ENCODE measurements around the gene CHAD. TPM values are rescaled to one million over a fixed set of nuclear protein-coding genes. Genes with fewer than 3 reads are reported as not detected.
A peak's percentile ranks its signal among the peaks of the same experiment; 100 is the strongest.

CHAD gene
- total and polyA plus RNA-seq, 2 of the 13 experiments (the other 11 are each of a cell fraction or from before 2014, with no cell fraction given), result 1.4 TPM; not detected in 1

DNA sequence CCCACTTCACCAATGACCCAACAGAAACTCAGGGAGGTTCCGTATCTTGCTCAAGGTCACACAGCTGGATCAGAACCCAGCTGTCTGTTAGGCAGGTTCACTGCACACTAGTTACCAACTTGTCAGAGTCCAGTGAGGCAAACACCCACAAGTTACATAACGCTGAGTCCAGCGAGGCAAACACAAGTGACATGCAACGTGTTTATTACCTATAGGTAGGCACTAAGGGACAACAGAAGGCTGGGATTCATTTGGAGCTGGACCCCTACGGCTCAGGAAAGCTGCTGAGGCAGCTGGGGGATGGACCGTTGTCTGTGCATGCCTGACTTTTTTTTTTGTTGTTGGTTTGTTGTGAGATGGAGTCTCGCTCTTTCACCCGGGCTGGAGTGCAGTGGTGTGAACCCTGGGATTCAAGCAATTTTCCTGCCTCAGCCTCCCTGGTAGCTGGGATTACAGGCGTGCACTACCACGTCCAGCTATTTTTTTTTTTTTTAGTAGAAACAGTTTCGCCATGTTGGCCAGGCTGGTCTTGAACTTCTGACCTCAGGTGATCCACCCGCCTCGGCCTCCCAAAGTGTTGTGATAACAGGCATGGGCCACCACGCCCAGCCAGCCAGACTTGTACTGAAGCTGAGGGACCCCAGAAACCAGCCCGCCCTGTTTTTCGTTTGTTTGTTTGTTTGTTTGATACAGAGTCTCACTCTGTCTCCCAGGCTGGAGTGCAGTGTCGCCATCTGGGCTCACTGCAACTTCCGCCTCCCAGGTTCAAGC is 8.1 kb upstream of the CHAD start (continued):
- TF ChIP-seq ZNF350 (CRISPR knock-in tag; IDR thresholded peaks at IDR 0.05; ENCODE audit: borderline replicate concordance, low read depth) (peak; percentile 52; the same call in 1 of the 2 replicates), CHD4 (IDR thresholded peaks at IDR 0.05; ENCODE audit: borderline replicate concordance, low read length) (no peak), SP5 (CRISPR knock-in tag; IDR thresholded peaks at IDR 0.05; ENCODE audit: borderline replicate concordance, low read depth) (peak; percentile 24; the same call in 1 of the 2 replicates), NONO (IDR thresholded peaks at IDR 0.05) (no peak), NONO (CRISPR knock-in tag; conservative IDR thresholded peaks at IDR 0.05) (0 out of 2 replicates have a peak, but pooled peaks have one; percentile 22), SSRP1 (CRISPR knock-in tag; IDR thresholded peaks at IDR 0.05) (peak; percentile 59; the same call in 1 of the 2 replicates), MEF2D (CRISPR knock-in tag; IDR thresholded peaks at IDR 0.05) (0 out of 2 replicates have a peak, but pooled peaks have one; percentile 67), MLLT10 (CRISPR knock-in tag; IDR thresholded peaks at IDR 0.05) (no peak), KDM1A (CRISPR knock-in tag; IDR thresholded peaks at IDR 0.05) (no peak), HNF4A (CRISPR knock-in tag; IDR thresholded peaks at IDR 0.05) (peak; percentile 73), MTA3 (CRISPR knock-in tag; IDR thresholded peaks at IDR 0.05) (no peak), ZSCAN31 (CRISPR knock-in tag; IDR thresholded peaks at IDR 0.05; ENCODE audit: low read depth) (peak; percentile 59; the same call in 1 of the 2 replicates)
- TF ChIP-seq, protein P1, sequence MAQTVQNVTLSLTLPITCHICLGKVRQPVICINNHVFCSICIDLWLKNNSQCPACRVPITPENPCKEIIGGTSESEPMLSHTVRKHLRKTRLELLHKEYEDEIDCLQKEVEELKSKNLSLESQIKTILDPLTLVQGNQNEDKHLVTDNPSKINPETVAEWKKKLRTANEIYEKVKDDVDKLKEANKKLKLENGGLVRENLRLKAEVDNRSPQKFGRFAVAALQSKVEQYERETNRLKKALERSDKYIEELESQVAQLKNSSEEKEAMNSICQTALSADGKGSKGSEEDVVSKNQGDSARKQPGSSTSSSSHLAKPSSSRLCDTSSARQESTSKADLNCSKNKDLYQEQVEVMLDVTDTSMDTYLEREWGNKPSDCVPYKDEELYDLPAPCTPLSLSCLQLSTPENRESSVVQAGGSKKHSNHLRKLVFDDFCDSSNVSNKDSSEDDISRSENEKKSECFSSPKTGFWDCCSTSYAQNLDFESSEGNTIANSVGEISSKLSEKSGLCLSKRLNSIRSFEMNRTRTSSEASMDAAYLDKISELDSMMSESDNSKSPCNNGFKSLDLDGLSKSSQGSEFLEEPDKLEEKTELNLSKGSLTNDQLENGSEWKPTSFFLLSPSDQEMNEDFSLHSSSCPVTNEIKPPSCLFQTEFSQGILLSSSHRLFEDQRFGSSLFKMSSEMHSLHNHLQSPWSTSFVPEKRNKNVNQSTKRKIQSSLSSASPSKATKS (CRISPR knock-in tag; IDR thresholded peaks at IDR 0.05), result no peak
- TF ChIP-seq, protein P2, sequence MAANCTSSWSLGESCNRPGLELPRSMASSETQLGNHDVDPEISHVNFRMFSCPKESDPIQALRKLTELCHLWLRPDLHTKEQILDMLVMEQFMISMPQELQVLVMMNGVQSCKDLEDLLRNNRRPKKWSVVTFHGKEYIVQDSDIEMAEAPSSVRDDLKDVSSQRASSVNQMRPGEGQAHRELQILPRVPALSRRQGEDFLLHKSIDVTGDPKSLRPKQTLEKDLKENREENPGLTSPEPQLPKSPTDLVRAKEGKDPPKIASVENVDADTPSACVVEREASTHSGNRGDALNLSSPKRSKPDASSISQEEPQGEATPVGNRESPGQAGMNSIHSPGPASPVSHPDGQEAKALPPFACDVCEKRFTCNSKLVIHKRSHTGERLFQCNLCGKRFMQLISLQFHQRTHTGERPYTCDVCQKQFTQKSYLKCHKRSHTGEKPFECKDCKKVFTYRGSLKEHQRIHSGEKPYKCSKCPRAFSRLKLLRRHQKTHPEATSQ (CRISPR knock-in tag; IDR thresholded peaks at IDR 0.05; ENCODE audit: borderline replicate concordance), result no peak
- TF ChIP-seq, protein P3, sequence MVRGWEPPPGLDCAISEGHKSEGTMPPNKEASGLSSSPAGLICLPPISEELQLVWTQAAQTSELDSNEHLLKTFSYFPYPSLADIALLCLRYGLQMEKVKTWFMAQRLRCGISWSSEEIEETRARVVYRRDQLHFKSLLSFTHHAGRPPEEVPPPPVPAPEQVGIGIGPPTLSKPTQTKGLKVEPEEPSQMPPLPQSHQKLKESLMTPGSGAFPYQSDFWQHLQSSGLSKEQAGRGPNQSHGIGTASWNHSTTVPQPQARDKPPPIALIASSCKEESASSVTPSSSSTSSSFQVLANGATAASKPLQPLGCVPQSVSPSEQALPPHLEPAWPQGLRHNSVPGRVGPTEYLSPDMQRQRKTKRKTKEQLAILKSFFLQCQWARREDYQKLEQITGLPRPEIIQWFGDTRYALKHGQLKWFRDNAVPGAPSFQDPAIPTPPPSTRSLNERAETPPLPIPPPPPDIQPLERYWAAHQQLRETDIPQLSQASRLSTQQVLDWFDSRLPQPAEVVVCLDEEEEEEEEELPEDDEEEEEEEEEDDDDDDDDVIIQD (CRISPR knock-in tag; IDR thresholded peaks at IDR 0.05; ENCODE audit: low read depth), result peak; percentile 56; the same call in 1 of the 2 replicates
- TF ChIP-seq, protein P4, sequence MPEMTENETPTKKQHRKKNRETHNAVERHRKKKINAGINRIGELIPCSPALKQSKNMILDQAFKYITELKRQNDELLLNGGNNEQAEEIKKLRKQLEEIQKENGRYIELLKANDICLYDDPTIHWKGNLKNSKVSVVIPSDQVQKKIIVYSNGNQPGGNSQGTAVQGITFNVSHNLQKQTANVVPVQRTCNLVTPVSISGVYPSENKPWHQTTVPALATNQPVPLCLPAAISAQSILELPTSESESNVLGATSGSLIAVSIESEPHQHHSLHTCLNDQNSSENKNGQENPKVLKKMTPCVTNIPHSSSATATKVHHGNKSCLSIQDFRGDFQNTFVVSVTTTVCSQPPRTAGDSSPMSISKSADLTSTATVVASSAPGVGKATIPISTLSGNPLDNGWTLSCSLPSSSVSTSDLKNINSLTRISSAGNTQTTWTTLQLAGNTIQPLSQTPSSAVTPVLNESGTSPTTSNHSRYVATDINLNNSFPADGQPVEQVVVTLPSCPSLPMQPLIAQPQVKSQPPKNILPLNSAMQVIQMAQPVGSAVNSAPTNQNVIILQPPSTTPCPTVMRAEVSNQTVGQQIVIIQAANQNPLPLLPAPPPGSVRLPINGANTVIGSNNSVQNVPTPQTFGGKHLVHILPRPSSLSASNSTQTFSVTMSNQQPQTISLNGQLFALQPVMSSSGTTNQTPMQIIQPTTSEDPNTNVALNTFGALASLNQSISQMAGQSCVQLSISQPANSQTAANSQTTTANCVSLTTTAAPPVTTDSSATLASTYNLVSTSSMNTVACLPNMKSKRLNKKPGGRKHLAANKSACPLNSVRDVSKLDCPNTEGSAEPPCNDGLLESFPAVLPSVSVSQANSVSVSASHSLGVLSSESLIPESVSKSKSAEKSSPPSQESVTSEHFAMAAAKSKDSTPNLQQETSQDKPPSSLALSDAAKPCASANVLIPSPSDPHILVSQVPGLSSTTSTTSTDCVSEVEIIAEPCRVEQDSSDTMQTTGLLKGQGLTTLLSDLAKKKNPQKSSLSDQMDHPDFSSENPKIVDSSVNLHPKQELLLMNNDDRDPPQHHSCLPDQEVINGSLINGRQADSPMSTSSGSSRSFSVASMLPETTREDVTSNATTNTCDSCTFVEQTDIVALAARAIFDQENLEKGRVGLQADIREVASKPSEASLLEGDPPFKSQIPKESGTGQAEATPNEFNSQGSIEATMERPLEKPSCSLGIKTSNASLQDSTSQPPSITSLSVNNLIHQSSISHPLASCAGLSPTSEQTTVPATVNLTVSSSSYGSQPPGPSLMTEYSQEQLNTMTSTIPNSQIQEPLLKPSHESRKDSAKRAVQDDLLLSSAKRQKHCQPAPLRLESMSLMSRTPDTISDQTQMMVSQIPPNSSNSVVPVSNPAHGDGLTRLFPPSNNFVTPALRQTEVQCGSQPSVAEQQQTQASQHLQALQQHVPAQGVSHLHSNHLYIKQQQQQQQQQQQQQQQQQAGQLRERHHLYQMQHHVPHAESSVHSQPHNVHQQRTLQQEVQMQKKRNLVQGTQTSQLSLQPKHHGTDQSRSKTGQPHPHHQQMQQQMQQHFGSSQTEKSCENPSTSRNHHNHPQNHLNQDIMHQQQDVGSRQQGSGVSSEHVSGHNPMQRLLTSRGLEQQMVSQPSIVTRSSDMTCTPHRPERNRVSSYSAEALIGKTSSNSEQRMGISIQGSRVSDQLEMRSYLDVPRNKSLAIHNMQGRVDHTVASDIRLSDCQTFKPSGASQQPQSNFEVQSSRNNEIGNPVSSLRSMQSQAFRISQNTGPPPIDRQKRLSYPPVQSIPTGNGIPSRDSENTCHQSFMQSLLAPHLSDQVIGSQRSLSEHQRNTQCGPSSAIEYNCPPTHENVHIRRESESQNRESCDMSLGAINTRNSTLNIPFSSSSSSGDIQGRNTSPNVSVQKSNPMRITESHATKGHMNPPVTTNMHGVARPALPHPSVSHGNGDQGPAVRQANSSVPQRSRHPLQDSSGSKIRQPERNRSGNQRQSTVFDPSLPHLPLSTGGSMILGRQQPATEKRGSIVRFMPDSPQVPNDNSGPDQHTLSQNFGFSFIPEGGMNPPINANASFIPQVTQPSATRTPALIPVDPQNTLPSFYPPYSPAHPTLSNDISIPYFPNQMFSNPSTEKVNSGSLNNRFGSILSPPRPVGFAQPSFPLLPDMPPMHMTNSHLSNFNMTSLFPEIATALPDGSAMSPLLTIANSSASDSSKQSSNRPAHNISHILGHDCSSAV (CRISPR knock-in tag; IDR thresholded peaks at IDR 0.05; ENCODE audit: borderline replicate concordance), result 0 out of 2 replicates have a peak, but pooled peaks have one; percentile 21
